ENCODE results near the gene NPTXR. TPM values are rescaled to one million over a fixed set of nuclear protein-coding genes. Genes with fewer than 3 reads are reported as not detected.

NPTXR gene
- total RNA-seq, 1 experiment from 2014 or later, result 0.03 TPM

DNA sequence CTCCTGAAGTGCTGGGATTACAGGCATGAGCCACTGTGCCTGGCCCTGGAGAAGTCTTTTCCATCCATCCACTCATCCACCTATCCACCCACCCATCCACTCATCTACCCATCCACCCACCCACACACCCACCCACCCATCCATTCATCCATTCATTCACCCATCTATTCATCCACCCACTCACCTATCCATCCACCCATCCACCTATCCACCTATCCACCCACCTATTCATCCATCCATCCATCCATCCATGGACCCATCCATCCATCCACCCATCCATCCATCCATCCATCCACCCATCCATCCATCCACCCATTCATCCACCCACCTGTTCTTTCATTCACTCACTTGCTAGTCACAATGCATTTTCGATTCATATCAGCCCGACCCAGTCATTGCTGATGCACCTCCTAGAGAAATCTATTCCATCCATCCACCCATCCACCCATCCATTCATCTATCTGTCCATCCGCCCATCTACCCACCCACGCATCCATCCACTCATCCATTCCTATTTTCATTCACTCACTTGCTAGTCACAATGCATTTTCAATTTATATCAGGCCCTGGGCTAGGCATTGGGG lies 70.4 kb downstream of the NPTXR start:
- DNase-seq (ENCODE audit: low spot score), result no peak

DNA sequence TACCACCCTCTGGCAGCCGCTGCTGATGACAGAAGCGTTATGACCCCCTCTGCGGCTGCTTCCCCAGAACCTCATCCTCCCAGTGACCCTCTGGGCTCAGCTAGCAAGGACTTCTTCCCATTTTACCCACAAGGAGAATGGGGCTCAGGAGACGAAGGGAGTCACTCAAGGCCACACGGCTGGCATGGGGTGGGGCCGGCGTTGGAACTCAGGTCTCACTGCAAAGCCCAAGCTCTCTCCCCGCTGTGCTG lies 71.3 kb downstream of the NPTXR start:
- DNase-seq (ENCODE audit: low spot score), result no peak

DNA sequence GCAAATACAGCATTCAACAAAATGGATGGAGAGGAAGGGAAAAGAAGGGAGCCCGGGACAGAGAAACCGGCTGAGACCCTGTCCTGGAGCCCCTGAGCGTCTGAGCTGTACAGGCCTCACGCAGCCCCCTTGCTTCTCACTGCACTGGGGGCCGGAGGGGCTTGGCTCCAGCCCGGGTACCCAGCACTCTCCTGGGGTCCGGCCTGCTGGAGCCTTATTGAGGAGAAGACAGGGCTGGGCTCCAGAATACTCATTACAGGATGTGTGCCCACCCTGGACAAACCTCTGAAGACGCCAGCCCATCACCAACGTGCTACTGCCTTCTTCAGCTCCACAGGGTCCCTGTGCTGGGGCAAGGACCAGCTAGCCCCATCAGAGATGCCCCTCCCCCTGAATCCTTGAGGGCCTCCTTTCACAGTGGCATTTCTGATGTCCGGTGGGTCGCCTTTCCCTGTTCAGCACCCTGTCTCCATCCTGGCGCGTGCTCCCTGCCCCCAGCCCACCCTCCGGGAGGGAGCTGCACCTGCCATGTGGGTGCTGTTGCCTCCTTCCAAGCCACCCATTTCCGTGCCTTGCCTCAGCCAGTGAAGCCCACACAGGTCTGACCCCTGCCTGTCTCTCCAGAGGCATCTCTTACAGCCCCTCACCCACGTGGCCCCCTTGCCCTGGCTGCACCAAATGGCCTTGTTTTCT lies 73.4 kb downstream of the NPTXR start:
- no peak for DNase-seq (ENCODE audit: low spot score)

Other genes with a start within 250 kb of the NPTXR start
- 1.5 and 2.7 TPM in 2 replicates for gene FAM227A, start 187.6 kb downstream of the NPTXR start, total RNA-seq (2014; rRNA removed; shearing (Covaris generic))
- 7.3 and 10.5 TPM in 2 replicates for gene CBY1, start 187.4 kb downstream of the NPTXR start, total RNA-seq (2014; rRNA removed; shearing (Covaris generic))
- gene TOMM22, start 162.1 kb downstream of the NPTXR start, total RNA-seq (2014; rRNA removed; shearing (Covaris generic)), result 46.4 and 46.5 TPM in 2 replicates
- gene JOSD1, start 143.1 kb downstream of the NPTXR start, total RNA-seq (2014; rRNA removed; shearing (Covaris generic)), result 60.5 and 79.2 TPM in 2 replicates
- gene GTPBP1, start 138.1 kb downstream of the NPTXR start, total RNA-seq (2014; rRNA removed; shearing (Covaris generic)), result 53.8 and 54.9 TPM in 2 replicates
- 101 and 110 TPM in 2 replicates for gene SUN2, start 88.0 kb downstream of the NPTXR start, total RNA-seq (2014; rRNA removed; shearing (Covaris generic))
- gene DNAL4, start 49.9 kb downstream of the NPTXR start, total RNA-seq (2014; rRNA removed; shearing (Covaris generic)), result 11.3 and 14.4 TPM in 2 replicates
- 10.8 and 12.3 TPM in 2 replicates for gene CBX6, start 28.2 kb upstream of the NPTXR start, total RNA-seq (2014; rRNA removed; shearing (Covaris generic))
- not detected in 2 replicates for gene APOBEC3A, start 113.6 kb upstream of the NPTXR start, total RNA-seq (2014; rRNA removed; shearing (Covaris generic))
- gene APOBEC3B, start 138.3 kb upstream of the NPTXR start, total RNA-seq (2014; rRNA removed; shearing (Covaris generic)), result 3.2 and 5.5 TPM in 2 replicates
- 0.05 and 0.18 TPM in 2 replicates for gene APOBEC3C, start 170.2 kb upstream of the NPTXR start, total RNA-seq (2014; rRNA removed; shearing (Covaris generic))
- not detected in 2 replicates for gene APOBEC3D, start 177.1 kb upstream of the NPTXR start, total RNA-seq (2014; rRNA removed; shearing (Covaris generic))
- 0.25 TPM in 1 of 2 replicates, not detected in the other for gene APOBEC3F, start 196.8 kb upstream of the NPTXR start, total RNA-seq (2014; rRNA removed; shearing (Covaris generic))
- 0.97 TPM in 1 of 2 replicates, not detected in the other for gene APOBEC3G, start 233.2 kb upstream of the NPTXR start, total RNA-seq (2014; rRNA removed; shearing (Covaris generic))

Data from HT-29 (cell line).